Mesendoderm (in vitro differentiated cells): ENCODE data around the gene CD300LB.
"Not testable (repeated sequence)": the region's sequence is repeated elsewhere in the genome, so short reads cannot be mapped to it uniquely, and the experiment has no call there.

Source experiments
- DNase-seq: peaks from one replicate; pipeline ENCODE4 v3.0.0; 2013
- H2AK5ac ChIP-seq: 2 replicates; pipeline ENCODE4 v1.6.1; 2013; ENCODE audit warnings: low read length, inconsistent platforms
- H2BK120ac ChIP-seq: 2 replicates; pipeline ENCODE4 v1.6.1; 2013; ENCODE audit warnings: low read depth, mild to moderate bottlenecking, low read length, moderate library complexity, mixed read lengths
- H2BK15ac ChIP-seq: replicated peaks from 2 replicates; pipeline ENCODE4 v1.6.1; 2013; ENCODE audit warnings: low read depth, mild to moderate bottlenecking, moderate library complexity
- H2BK5ac ChIP-seq: 2 replicates; pipeline ENCODE4 v1.6.1; 2013; ENCODE audit warnings: low read length, inconsistent platforms
- H3K18ac ChIP-seq: 2 replicates; pipeline ENCODE4 v1.6.1; 2013; ENCODE audit warnings: mild to moderate bottlenecking, low read length, mixed read lengths
- H3K23ac ChIP-seq: one replicate; pipeline ENCODE4 v1.6.1; 2013; ENCODE audit warnings: low read length
- H3K27ac ChIP-seq: 2 replicates; pipeline ENCODE4 v1.5.1; 2013; ENCODE audit warnings: low read depth, mild to moderate bottlenecking, inconsistent platforms, low read length, moderate library complexity
- H3K27me3 ChIP-seq: 2 replicates; pipeline ENCODE4 v1.6.1; 2013; ENCODE audit warnings: low read length, control low read depth, mild to moderate bottlenecking, inconsistent platforms; ENCODE audit not compliant: insufficient read depth, poor library complexity
- H3K36me3 ChIP-seq: 2 replicates; pipeline ENCODE4 v1.6.1; 2013; ENCODE audit warnings: low read length, inconsistent platforms; ENCODE audit not compliant: control insufficient read depth, insufficient read depth
- H3K4ac ChIP-seq: one replicate; pipeline ENCODE4 v1.6.1; 2013; ENCODE audit warnings: low read depth, mild to moderate bottlenecking, low read length, moderate library complexity
- H3K4me1 ChIP-seq: 2 replicates; pipeline ENCODE4 v1.6.1; 2013; ENCODE audit warnings: low read depth, low read length, inconsistent platforms; ENCODE audit not compliant: control insufficient read depth
- H3K4me2 ChIP-seq: 2 replicates; pipeline ENCODE4 v1.6.1; 2013; ENCODE audit warnings: low read length
- H3K4me3 ChIP-seq: 2 replicates; pipeline ENCODE4 v1.5.1; 2013; ENCODE audit warnings: mild to moderate bottlenecking, low read length
- H3K56ac ChIP-seq: one replicate; pipeline ENCODE4 v1.6.1; 2013; ENCODE audit warnings: low read length
- H3K79me1 ChIP-seq: 2 replicates; pipeline ENCODE4 v1.6.1; 2013; ENCODE audit warnings: low read length, inconsistent platforms
- H3K79me2 ChIP-seq: 2 replicates; pipeline ENCODE4 v1.6.1; 2013; ENCODE audit warnings: mild to moderate bottlenecking, low read length; ENCODE audit not compliant: control insufficient read depth, insufficient read depth
- H3K9ac ChIP-seq: 2 replicates; pipeline ENCODE4 v1.6.1; 2013; ENCODE audit warnings: low read length, inconsistent platforms
- H4K5ac ChIP-seq: one replicate; pipeline ENCODE4 v1.6.1; 2013; ENCODE audit warnings: low read length
- H4K8ac ChIP-seq: one replicate; pipeline ENCODE4 v1.6.1; 2013; ENCODE audit warnings: low read depth, mild to moderate bottlenecking, control low read depth, low read length, moderate library complexity
- WGBS: extraction: QIAGEN DNeasy Blood & Tissue Kit; methylation state at CpG from one replicate; pipeline ENCODE4 v1.1.7; 2013; ENCODE audit warnings: low lambda C conversion rate, missing lambda C conversion rate; ENCODE audit not compliant: insufficient coverage; ENCODE audit errors: extremely low coverage; 5-methylcytosine and 5-hydroxymethylcytosine counted together

CD300LB gene

DNA sequence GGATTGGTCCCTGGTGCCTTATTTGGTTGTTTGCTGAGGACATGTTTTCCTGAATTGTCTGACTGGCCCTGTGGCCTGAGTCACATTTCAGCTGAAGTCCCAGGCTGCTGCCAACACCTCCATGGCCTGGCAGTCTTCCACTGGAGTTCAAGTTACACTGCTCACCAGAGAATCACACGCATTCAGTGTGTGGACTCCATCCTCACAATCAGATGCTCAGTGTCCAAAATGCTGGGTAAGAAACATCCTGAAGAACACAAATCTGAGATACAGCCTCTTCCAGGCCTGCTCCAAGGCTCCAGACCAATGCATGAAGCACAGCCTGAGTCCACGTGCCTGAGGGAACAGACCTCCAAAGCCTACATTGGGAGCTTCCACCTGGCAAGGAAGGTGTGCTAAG lies 19.2 kb downstream of the CD300LB start:
- WGBS: no CpG with 5 or more reads among the region's 2 CpGs
- H3K27ac ChIP-seq: no peak overlapping the region

DNA sequence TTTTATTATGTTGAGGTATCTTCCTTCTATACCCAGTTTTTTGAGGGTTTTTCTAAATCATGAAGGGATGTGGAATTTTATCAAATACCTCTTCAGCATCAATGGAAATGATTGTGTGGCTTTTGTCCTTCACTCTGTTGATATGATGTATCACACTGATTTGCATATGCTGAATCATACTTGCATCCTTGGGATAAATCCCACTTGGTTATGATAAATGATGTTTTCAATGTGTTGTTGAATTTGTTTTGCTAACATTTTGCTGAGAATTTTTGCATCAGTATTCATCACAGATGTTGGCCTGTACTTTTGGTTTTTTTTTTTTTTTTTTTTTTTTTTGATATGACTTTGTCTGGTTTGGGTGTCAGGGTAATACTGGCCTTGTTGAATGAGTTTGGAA lies 23.1 kb downstream of the CD300LB start:
- no peak overlapping the region for H3K4me3 ChIP-seq
- no peak overlapping the region for H3K18ac ChIP-seq
- H3K79me1 ChIP-seq: no peaks in the 10 kb centered on the region
- H2BK5ac ChIP-seq: no peak overlapping the region
- H3K36me3 ChIP-seq: no peaks in the 10 kb centered on the region
- DNase-seq: no peak
- H4K5ac ChIP-seq: no peak overlapping the region
- no peak overlapping the region for H3K23ac ChIP-seq
- H3K4me2 ChIP-seq: no peak overlapping the region
- H2BK15ac ChIP-seq: no peak overlapping the region
- no peak overlapping the region for H4K8ac ChIP-seq
- no peaks in the 10 kb centered on the region for H3K79me2 ChIP-seq
- no peaks in the 10 kb centered on the region for H3K4me1 ChIP-seq
- no peak overlapping the region for H3K9ac ChIP-seq
- no peak overlapping the region for H3K4ac ChIP-seq
- H3K27ac ChIP-seq: no peak overlapping the region
- H2AK5ac ChIP-seq: no peak overlapping the region
- no peak overlapping the region for H3K56ac ChIP-seq
- no peaks in the 10 kb centered on the region for H3K27me3 ChIP-seq
- H2BK120ac ChIP-seq: no peak overlapping the region

More for the DNA sequence above, 19.2 kb downstream of the CD300LB start:
- Histone ChIP-seq H3K9ac (no peak overlapping the region), H3K4me2 (no peak overlapping the region), H2BK5ac (no peak overlapping the region), H4K5ac (no peak overlapping the region), H3K27me3 (no peaks in the 10 kb centered on the region), H2BK120ac (no peak overlapping the region), H3K4ac (no peak overlapping the region), H2BK15ac (no peak overlapping the region), H4K8ac (no peak overlapping the region), H3K56ac (no peak overlapping the region), H3K18ac (no peak overlapping the region), H3K36me3 (no peaks in the 10 kb centered on the region), H2AK5ac (no peak overlapping the region), H3K79me2 (no peaks in the 10 kb centered on the region), H3K23ac (no peak overlapping the region), H3K4me1 (no peaks in the 10 kb centered on the region), H3K4me3 (no peak overlapping the region), H3K79me1 (no peaks in the 10 kb centered on the region)
- no peak for DNase-seq

DNA sequence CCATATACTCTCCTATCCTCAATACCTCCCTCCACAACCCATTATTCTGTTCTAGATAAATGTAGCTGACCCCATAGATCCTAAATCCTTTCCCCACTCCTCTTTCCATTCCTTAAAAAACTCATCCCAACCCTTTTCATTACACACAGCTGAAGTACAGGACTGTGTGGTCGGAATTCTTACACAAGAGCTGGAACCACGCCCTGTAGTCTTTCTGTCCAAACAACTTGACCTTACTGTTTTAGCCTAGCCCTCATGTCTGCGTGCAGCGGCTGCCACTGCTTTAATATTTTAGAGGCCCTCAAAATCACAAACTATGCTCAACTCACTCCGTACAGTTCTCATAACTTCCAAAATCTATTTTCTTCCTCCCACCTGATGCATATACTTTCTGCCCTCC lies 27.3 kb downstream of the CD300LB start:
- H2AK5ac ChIP-seq, H3K18ac ChIP-seq, H3K27ac ChIP-seq, H3K56ac ChIP-seq, H2BK15ac ChIP-seq, H3K36me3 ChIP-seq, H4K8ac ChIP-seq, H4K5ac ChIP-seq, H3K27me3 ChIP-seq, H3K79me2 ChIP-seq, H3K79me1 ChIP-seq, H3K4me2 ChIP-seq, H3K4me3 ChIP-seq, H3K23ac ChIP-seq, H2BK120ac ChIP-seq, DNase-seq, H3K4ac ChIP-seq, H3K4me1 ChIP-seq, H3K9ac ChIP-seq, H2BK5ac ChIP-seq: not testable (repeated sequence)
- no CpG with 5 or more reads among the region's 5 CpGs for WGBS

DNA sequence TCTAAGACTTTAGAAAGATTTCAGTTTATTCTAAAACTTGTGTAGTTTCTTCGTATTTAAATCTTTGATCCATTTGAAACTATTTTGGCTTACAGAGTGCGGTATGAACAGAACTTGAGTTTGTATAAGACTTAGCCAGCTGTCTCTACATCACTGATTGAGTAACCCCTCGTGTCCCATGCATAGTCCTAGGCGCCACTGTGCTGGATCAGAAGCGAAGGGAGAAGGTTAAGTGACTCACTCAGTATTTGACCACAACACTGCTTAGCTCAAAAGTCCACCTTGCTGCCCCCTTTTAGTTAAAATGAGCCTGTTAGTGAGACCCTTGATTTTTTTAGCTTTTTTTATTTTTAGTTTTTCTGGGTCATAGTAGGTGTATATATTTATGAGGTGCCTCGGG lies 28.4 kb downstream of the CD300LB start:
- no peak overlapping the region for H3K23ac ChIP-seq
- no peak overlapping the region for H3K27ac ChIP-seq
- no peak overlapping the region for H2BK120ac ChIP-seq
- no peak overlapping the region for H3K4ac ChIP-seq
- no peaks in the 10 kb centered on the region for H3K79me1 ChIP-seq
- H2BK15ac ChIP-seq: no peak overlapping the region
- H2AK5ac ChIP-seq: no peak overlapping the region
- H4K5ac ChIP-seq: no peak overlapping the region
- no peak overlapping the region for H2BK5ac ChIP-seq
- H3K18ac ChIP-seq: no peak overlapping the region
- H3K4me1 ChIP-seq: no peaks in the 10 kb centered on the region
- no CpG with 5 or more reads among the region's 6 CpGs for WGBS
- no peak for DNase-seq
- H3K56ac ChIP-seq: no peak overlapping the region
- no peaks in the 10 kb centered on the region for H3K27me3 ChIP-seq
- H3K4me2 ChIP-seq: no peak overlapping the region
- no peaks in the 10 kb centered on the region for H3K79me2 ChIP-seq
- H3K9ac ChIP-seq: no peak overlapping the region
- H3K4me3 ChIP-seq: no peak overlapping the region
- H4K8ac ChIP-seq: no peak overlapping the region
- no peaks in the 10 kb centered on the region for H3K36me3 ChIP-seq

DNA sequence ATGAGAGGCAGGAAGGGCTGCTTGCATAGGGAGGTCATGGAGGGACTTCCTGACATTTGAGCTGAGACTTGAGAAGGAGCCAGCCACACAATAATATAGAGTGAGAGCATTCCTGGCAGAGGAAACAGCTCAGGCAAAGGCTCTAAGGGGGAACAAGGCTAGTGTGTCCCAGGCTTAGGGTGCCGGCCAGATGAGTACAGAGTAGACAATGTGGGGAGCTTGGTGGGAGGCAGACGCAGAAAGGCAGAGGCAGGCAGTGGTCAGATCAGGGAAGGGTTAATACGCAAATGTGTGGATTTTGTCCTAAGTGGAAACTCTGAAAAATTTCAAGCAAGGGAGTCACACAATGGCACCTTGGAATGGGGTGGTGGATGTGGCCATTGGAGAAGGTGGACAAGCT lies 31.3 kb downstream of the CD300LB start:
- WGBS: no CpG with 5 or more reads among the region's 3 CpGs
- DNase-seq: no peak

DNA sequence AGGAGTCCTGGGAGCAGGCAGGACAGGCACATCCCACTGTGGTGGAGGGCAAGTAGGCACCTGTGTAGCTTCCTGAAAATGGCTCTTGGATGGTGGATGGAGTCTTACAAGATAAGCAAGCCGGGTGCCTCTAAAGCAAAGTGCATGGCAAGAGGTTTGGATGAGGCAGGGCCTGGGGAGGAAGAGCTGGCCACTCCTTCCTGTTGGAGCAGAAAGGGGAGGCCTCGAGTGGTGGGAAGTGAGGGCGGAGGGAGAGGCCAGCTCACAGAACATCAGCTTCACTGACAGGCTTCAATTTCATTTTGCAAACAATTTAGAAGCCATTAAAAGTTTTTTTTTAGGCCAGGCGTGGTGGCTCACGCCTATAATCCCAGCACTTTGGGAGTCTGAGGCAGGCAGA lies 33.8 kb downstream of the CD300LB start:
- H4K8ac ChIP-seq: no peak overlapping the region
- no peak overlapping the region for H2AK5ac ChIP-seq
- no peak overlapping the region for H3K18ac ChIP-seq
- no peak overlapping the region for H3K4me2 ChIP-seq
- no CpG with 5 or more reads among the region's 5 CpGs for WGBS
- no peak for DNase-seq
- H3K4me1 ChIP-seq: no peaks in the 10 kb centered on the region
- no peak overlapping the region for H2BK5ac ChIP-seq
- no peaks in the 10 kb centered on the region for H3K79me1 ChIP-seq
- H3K36me3 ChIP-seq: no peaks in the 10 kb centered on the region
- no peak overlapping the region for H3K4ac ChIP-seq
- H3K79me2 ChIP-seq: no peaks in the 10 kb centered on the region
- H3K4me3 ChIP-seq: no peak overlapping the region
- no peak overlapping the region for H4K5ac ChIP-seq
- no peaks in the 10 kb centered on the region for H3K27me3 ChIP-seq
- no peak overlapping the region for H3K27ac ChIP-seq
- no peak overlapping the region for H3K9ac ChIP-seq
- no peak overlapping the region for H3K23ac ChIP-seq
- H2BK120ac ChIP-seq: no peak overlapping the region
- no peak overlapping the region for H2BK15ac ChIP-seq
- H3K56ac ChIP-seq: no peak overlapping the region

More for the DNA sequence above, 31.3 kb downstream of the CD300LB start:
- Histone ChIP-seq H3K56ac (no peak overlapping the region), H3K18ac (no peak overlapping the region), H3K79me1 (no peaks in the 10 kb centered on the region), H3K4me1 (no peaks in the 10 kb centered on the region), H4K5ac (no peak overlapping the region), H3K4me3 (no peak overlapping the region), H3K9ac (no peak overlapping the region), H3K27ac (no peak overlapping the region), H2AK5ac (no peak overlapping the region), H3K4ac (no peak overlapping the region), H2BK5ac (no peak overlapping the region), H4K8ac (no peak overlapping the region), H2BK15ac (no peak overlapping the region), H2BK120ac (no peak overlapping the region), H3K27me3 (no peaks in the 10 kb centered on the region), H3K79me2 (no peaks in the 10 kb centered on the region), H3K23ac (no peak overlapping the region), H3K4me2 (no peak overlapping the region), H3K36me3 (no peaks in the 10 kb centered on the region)
